Upper lobe of left lung (tissue), 6 donors: Measurements from ENCODE around the gene GRIK1. TPM values are rescaled to one million over a fixed set of nuclear protein-coding genes. Genes with fewer than 3 reads are reported as not detected.
A peak's percentile ranks its signal among the peaks of the same experiment; 100 is the strongest.

Experiments
- ATAC-seq, 2 donors: fragments of 200-7000 bp; cut with Tn5 transposase; one replicate each; pipeline ENCODE4 v1.9.1; 2022; ENCODE audit warnings: mild to moderate bottlenecking in 2 of 2, moderate library complexity in 2 of 2; ENCODE audit not compliant: low FRiP score in 2 of 2
- DNase-seq, 2 donors: peaks; one replicate each; pipeline ENCODE4 v3.0.0-alpha.2; 2019 to 2020
- H3K27ac ChIP-seq, 4 donors: fragments of 200-600 bp; sonication (generic); one replicate each; pipeline ENCODE4 v1.5.1; 2016 to 2019
- H3K27me3 ChIP-seq, 4 donors: fragments of 200-600 bp; sonication (generic); one replicate each; pipeline ENCODE4 v1.5.1; 2017 to 2019
- H3K36me3 ChIP-seq, 4 donors: fragments of 200-600 bp; sonication (generic); one replicate each; pipeline ENCODE4 v1.5.1; 2016 to 2019
- H3K4me1 ChIP-seq, 4 donors: fragments of 200-600 bp; sonication (generic); one replicate each; pipeline ENCODE4 v1.5.1; 2018 to 2019
- H3K4me3 ChIP-seq, 4 donors: fragments of 200-600 bp; sonication (generic); one replicate each; pipeline ENCODE4 v1.5.1; 2017 to 2019; ENCODE audit warnings: mild to moderate bottlenecking in 2 of 4, moderate library complexity in 1 of 4
- H3K9me3 ChIP-seq, 4 donors: fragments of 200-600 bp; sonication (generic); one replicate each; pipeline ENCODE4 v1.5.1; 2018 to 2019
- CTCF ChIP-seq, 6 experiments: fragments of 450-650 bp in 4 of 6; fragments of 200-600 bp in 2 of 6; sonication (generic) in 2 of 6; IDR thresholded peaks; one replicate each; pipeline ENCODE4 v1.5.1; 2016 to 2019; ENCODE audit warnings: antibody characterized with exemption in 6 of 6
- EP300 ChIP-seq, 4 donors: sonication (generic); formaldehyde crosslinking; IDR thresholded peaks; one replicate each; pipeline ENCODE4 v1.5.1; 2017; ENCODE audit warnings: antibody characterized with exemption in 4 of 4, control low read depth in 2 of 4
- POLR2A ChIP-seq, 4 donors: fragments of 450-650 bp; IDR thresholded peaks; one replicate each; pipeline ENCODE4 v1.5.1; 2016 to 2017; ENCODE audit warnings: antibody characterized with exemption in 4 of 4, mild to moderate bottlenecking in 2 of 4
- POLR2AphosphoS5 ChIP-seq, 2 donors: sonication (generic); formaldehyde crosslinking; IDR thresholded peaks; one replicate each; pipeline ENCODE4 v1.5.1; 2017; ENCODE audit warnings: antibody characterized with exemption in 2 of 2
- WGBS, 2 donors: methylation state at CpG; one replicate each; pipeline ENCODE4 v1.1.5; 2017 to 2018; 5-methylcytosine and 5-hydroxymethylcytosine counted together
- total RNA-seq, 6 donors: library from RNA; depleted of rRNA in 4 of 6; stranded (reverse); fragments of >200 nt in 4 of 6; gene quantifications; one replicate each; pipeline versions ENCODE4 v1.1.0 to v1.2.1, GENCODE V29; 2016 to 2021
- donor health status: DM: no; HTN: no; CAD: no; lungs with moderate emphysema.
- donor health status: DM: no; HTN: yes; CAD: no; lungs with severe emphysema.

Gene GRIK1
- total RNA-seq, 6 donors from 2014 or later, result 0.15 TPM; not detected in 5

- WGBS, 2 donors, result 86 to 89% methylated on average over 3 of the region's 3 CpGs
- Histone ChIP-seq H3K9me3 (no peaks in the 10 kb centered on the region), H3K27ac (no peak overlapping the region), H3K4me3 (no peak overlapping the region), H3K4me1 (no peaks in the 10 kb centered on the region), H3K36me3 (no peaks in the 10 kb centered on the region), H3K27me3 (no peaks in the 10 kb centered on the region)
- ATAC-seq, result no peak
- DNase-seq, result no peak
- no peak for TF ChIP-seq EP300 (IDR thresholded peaks at IDR 0.05)
- TF ChIP-seq POLR2AphosphoS5 (IDR thresholded peaks at IDR 0.05), result no peak
- TF ChIP-seq CTCF (IDR thresholded peaks at IDR 0.05), result no peak
- TF ChIP-seq POLR2A (IDR thresholded peaks at IDR 0.05), result no peak
These were observed 432.8 kb downstream of the GRIK1 start for GRCh38 chr21:29506947-29507346.

GRCh38 chr21:29506214-29506613 is 433.6 kb downstream of the GRIK1 start:
- H3K9me3 ChIP-seq, result no peaks in the 10 kb centered on the region
- TF ChIP-seq EP300 (IDR thresholded peaks at IDR 0.05) (no peak), CTCF (IDR thresholded peaks at IDR 0.05) (no peak), POLR2A (IDR thresholded peaks at IDR 0.05) (no peak)
- ATAC-seq, result no peak

GRCh38 chr21:29504751-29505321 is 435.0 kb downstream of the GRIK1 start:
- Histone ChIP-seq H3K4me3 (no peak overlapping the region), H3K9me3 (no peaks in the 10 kb centered on the region), H3K36me3 (no peaks in the 10 kb centered on the region), H3K27ac (no peak overlapping the region), H3K4me1 (no peaks in the 10 kb centered on the region), H3K27me3 (no peaks in the 10 kb centered on the region)
- 58% methylated on average over 3 of the region's 3 CpGs for WGBS, 2 donors
- TF ChIP-seq POLR2AphosphoS5 (IDR thresholded peaks at IDR 0.05), result no peak
- no peak for TF ChIP-seq POLR2A (IDR thresholded peaks at IDR 0.05)
- no peak for TF ChIP-seq CTCF (IDR thresholded peaks at IDR 0.05)
- no peak for TF ChIP-seq EP300 (IDR thresholded peaks at IDR 0.05)
- DNase-seq, result no peak
- no peak for ATAC-seq

More at GRCh38 chr21:29506214-29506613, 433.6 kb downstream of the GRIK1 start:
- no peak overlapping the region for H3K4me3 ChIP-seq
- H3K27ac ChIP-seq, result no peak overlapping the region
- no peaks in the 10 kb centered on the region for H3K36me3 ChIP-seq
- no peaks in the 10 kb centered on the region for H3K27me3 ChIP-seq
- H3K4me1 ChIP-seq, result no peaks in the 10 kb centered on the region
- no peak for DNase-seq
- WGBS, 2 donors, result 43 to 58% methylated on average over 6 of the region's 6 CpGs

GRCh38 chr21:29501451-29501850 is 438.3 kb downstream of the GRIK1 start:
- 80 to 82% methylated on average over 1 of the region's 1 CpG for WGBS, 2 donors
- H3K36me3 ChIP-seq, result no peaks in the 10 kb centered on the region
- DNase-seq (no peak), ATAC-seq (no peak)
- no peak overlapping the region for H3K27ac ChIP-seq
- no peaks in the 10 kb centered on the region for H3K4me1 ChIP-seq
- no peaks in the 10 kb centered on the region for H3K9me3 ChIP-seq
- H3K27me3 ChIP-seq, result no peaks in the 10 kb centered on the region
- TF ChIP-seq POLR2A (IDR thresholded peaks at IDR 0.05) (no peak), POLR2AphosphoS5 (IDR thresholded peaks at IDR 0.05) (no peak), EP300 (IDR thresholded peaks at IDR 0.05) (no peak), CTCF (IDR thresholded peaks at IDR 0.05) (no peak)
- no peak overlapping the region for H3K4me3 ChIP-seq

GRCh38 chr21:29499734-29500343 is 440.0 kb downstream of the GRIK1 start:
- Histone ChIP-seq H3K4me3 (no peak overlapping the region), H3K27me3 (no peaks in the 10 kb centered on the region), H3K9me3 (no peaks in the 10 kb centered on the region), H3K27ac (no peak overlapping the region), H3K4me1 (no peaks in the 10 kb centered on the region), H3K36me3 (no peaks in the 10 kb centered on the region)
- ATAC-seq (no peak), DNase-seq (peak in 1 of 2 donors; percentile 37)
- TF ChIP-seq POLR2A (IDR thresholded peaks at IDR 0.05) (no peak), CTCF (IDR thresholded peaks at IDR 0.05) (peak in 1 of 6 experiments; percentile 9), POLR2AphosphoS5 (IDR thresholded peaks at IDR 0.05) (no peak), EP300 (IDR thresholded peaks at IDR 0.05) (no peak)
- 89 to 94% methylated on average over 10 of the region's 10 CpGs for WGBS, 2 donors
